GM08714 (cell line): ENCODE results near the gene VASN.

Source experiments
- H3K4me3 ChIP-seq: fragments of 200-500 bp; sonication (Bioruptor generic); 2 replicates; pipeline ENCODE4 v1.5.1; 2014; ENCODE audit warnings: mild to moderate bottlenecking, low read length, inconsistent platforms
- ZNF274 ChIP-seq: IDR thresholded peaks from 2 replicates; pipeline ENCODE4 v1.6.1; 2012; ENCODE audit warnings: mild to moderate bottlenecking, low read depth, low read length

Gene VASN

DNA sequence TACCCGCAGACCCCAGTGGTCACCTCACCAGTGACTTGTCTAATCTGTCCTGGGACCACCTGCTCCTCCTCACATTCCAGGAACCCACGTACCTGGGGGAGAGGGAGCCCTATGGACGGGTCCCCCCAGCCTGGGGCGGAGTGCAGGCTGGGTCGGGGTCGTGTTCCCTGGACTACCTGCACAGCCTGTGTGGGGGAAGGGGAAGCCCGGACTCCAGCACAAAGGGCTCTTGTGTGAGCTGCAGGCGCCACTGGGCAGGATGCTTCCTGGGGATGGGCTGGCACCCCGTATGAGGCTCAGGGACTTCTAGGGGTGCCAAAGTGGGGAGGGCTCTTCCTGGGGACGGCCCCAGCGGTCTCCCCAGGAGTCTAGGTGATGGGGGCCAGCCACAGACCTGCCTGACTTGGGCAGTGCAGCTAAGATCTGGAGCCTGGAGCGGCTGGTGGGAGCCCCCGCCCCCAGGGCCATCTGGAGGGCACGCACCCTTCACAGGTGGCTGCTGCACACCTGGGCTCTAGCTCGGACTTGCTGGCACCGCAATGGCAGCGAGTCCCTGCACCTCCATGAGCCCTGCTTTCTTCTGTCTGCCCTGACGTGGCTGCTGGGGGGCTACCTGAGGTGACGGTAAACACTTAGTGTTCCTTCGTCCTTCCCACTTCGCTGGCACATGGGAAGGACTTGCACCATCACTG lies 7.5 kb downstream of the VASN start:
- H3K4me3 ChIP-seq, result no peak overlapping the region
- no peak for TF ChIP-seq ZNF274

GRCh38 chr16:4380119-4381063 lies 8.7 kb downstream of the VASN start:
- no peak overlapping the region for H3K4me3 ChIP-seq
- no peak for TF ChIP-seq ZNF274

GRCh38 chr16:4381072-4381934 lies 9.7 kb downstream of the VASN start:
- no peak for TF ChIP-seq ZNF274
- no peak overlapping the region for H3K4me3 ChIP-seq

- TF ChIP-seq ZNF274, result no peak
- H3K4me3 ChIP-seq, result no peak overlapping the region
Measured at GRCh38 chr16:4381935-4382794, 10.5 kb downstream of the VASN start.

GRCh38 chr16:4382795-4383357 lies 11.2 kb downstream of the VASN start:
- no peak for TF ChIP-seq ZNF274
- H3K4me3 ChIP-seq, result no peak overlapping the region

GRCh38 chr16:4383591-4384444 lies 12.2 kb downstream of the VASN start:
- no peak for TF ChIP-seq ZNF274
- no peak overlapping the region for H3K4me3 ChIP-seq

DNA sequence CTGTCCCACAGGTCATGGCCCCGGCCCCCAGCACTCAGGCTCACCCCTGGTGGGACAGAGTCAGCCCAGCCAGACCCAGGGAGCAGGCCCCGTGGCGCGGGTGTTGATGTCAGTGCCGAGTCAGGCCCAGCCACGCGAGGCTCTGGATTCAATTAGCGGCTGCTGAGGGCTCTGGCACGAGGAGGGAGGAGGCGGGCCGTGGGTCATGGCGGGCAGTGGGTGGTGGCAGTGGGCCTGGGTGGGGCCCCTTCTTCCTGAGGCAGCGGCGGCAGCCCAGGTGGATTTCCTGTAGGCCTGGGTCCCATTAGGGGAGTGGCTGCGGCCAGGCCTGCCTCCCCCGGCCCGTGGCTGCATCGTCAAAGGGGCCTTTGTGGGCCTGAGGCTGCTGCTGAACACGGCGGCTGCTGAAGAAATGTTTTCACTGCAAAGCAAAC lies 12.9 kb downstream of the VASN start:
- no peak for TF ChIP-seq ZNF274

GRCh38 chr16:4385066-4385788 lies 13.6 kb downstream of the VASN start:
- no peak for TF ChIP-seq ZNF274
- no peak overlapping the region for H3K4me3 ChIP-seq

More for the DNA sequence above, 12.9 kb downstream of the VASN start:
- H3K4me3 ChIP-seq, result no peak overlapping the region

DNA sequence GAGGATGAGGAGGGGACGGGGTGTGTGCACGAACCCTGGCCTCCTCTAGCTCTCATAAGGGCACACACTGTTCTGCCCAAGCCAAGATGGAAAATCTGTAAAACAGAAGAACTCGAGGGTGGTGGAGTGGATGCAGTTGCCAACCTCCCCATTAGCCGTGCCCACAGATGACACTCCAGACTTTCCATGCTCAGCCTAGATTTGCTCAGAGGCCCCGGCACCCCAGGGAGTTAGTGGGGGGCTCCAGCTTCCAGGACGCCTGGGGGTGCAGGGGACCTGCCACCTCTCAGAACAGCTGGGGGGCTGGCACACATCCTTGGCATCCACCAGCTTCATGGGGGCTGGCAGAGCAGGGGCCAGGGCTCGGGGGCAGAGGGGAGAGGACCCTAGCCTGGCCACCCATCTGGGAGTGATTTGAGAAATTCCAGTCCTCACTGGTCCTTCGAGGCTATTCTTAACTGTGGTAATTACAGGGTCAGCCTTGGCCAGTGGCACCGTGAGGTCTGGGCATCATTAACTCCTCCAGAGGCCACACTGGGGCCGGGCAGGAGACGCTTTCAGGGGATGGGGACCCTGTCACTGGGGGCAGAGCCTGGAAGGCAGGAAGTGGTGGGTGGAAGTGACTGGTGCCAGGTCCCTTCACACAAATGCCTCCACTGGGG lies 14.3 kb downstream of the VASN start:
- no peak overlapping the region for H3K4me3 ChIP-seq
- TF ChIP-seq ZNF274, result no peak

DNA sequence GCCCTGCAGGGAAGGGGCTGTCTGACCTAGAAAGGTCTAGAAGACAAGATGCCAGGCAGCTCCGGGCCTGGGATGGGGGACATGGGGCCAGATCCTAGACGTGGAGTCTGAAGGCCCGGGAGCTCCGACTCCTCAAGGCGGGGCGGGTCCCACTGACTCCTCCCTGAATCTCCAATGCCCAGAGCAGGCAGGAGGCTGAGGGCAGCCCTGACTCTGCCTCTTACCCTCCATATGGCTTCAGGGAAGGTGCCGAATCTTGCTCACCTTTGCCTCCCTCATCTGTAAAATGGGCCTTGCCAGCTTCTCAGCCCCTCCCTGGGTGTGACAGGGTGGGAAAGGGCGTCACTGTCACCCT lies 14.8 kb downstream of the VASN start:
- no peak for TF ChIP-seq ZNF274
- H3K4me3 ChIP-seq, result no peak overlapping the region

GRCh38 chr16:4386951-4387565 lies 15.4 kb downstream of the VASN start:
- no peak overlapping the region for H3K4me3 ChIP-seq
- no peak for TF ChIP-seq ZNF274
